ENCODE measurements around the gene ALDH5A1. TPM values are rescaled to one million over a fixed set of nuclear protein-coding genes. Genes with fewer than 3 reads are reported as not detected.

Gene ALDH5A1
- total RNA-seq, result 1 to 10 TPM; 3.2 to 3.6 TPM

DNA sequence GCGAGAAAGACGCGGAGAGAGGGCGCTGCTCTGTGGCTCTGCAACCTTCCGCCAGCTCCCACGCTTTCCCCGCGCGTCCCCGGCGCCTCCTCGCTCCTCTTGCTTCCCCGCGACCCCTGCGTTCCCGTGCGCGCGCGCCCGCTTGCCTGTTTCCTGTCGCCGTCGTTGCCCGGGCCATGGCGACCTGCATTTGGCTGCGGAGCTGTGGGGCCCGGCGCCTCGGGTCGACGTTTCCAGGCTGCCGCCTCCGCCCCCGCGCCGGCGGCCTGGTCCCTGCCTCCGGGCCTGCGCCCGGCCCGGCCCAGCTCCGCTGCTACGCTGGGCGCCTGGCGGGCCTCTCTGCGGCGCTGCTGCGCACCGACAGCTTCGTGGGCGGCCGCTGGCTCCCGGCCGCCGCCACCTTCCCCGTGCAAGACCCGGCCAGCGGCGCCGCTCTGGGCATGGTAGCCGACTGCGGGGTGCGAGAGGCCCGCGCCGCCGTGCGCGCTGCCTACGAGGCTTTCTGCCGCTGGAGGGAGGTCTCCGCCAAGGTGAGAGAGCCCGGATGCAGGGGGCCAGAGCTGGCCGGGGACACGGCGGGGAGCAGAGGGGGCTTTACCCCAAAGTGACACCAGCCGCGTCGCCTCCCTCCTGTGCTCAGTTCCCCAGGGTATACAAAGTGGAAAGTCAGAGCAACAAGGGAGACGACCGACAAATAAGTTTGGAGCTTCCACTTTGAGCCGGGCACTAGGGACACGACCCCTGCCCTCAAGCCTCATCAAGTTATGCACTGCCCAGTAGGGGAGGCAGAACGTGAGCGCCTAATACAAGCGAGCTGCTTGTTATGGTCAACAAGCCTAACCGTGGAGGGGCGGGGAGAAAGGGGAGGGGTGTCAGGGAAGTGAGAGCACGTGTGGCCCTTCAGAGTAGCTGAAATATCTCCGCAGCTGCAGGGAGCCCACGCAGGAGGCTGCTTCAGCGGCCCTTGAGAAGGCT is at the start of gene ALDH5A1:
ALDH5A1 (plus strand) TSS at position 149 of the 975 bp plus-strand sequence; CDS start at position 177, 28 bp downstream.
- Mint-ChIP-seq H3K27ac (peak within 1 kb of the TSS; percentile 65), H3K36me3 (ENCODE audit: low read depth) (peaks cover 3% of the 10 kb centered on the region), H3K4me3 (peak within 1 kb of the TSS; percentile 77), H3K27me3 (no peaks in the 10 kb centered on the region), H3K4me1 (peaks cover 17% of the 10 kb centered on the region), H3K9me3 (peaks cover 7% of the 10 kb centered on the region)
- DNase-seq, result peak; percentile 75
- ChIA-PET POLR2A (no interaction called here), CTCF (interaction anchor here (1.0 to 1.7 kb wide), 6 partner anchors 9 to 83 kb away, joined by 3 to 4 read pairs (median 4); no protein-coding TSS in a partner anchor)

- Mint-ChIP-seq H3K4me3 (no peak overlapping the region), H3K9me3 (no peaks in the 10 kb centered on the region), H3K27ac (no peak overlapping the region), H3K4me1 (no peaks in the 10 kb centered on the region), H3K36me3 (ENCODE audit: low read depth) (no peaks in the 10 kb centered on the region), H3K27me3 (no peaks in the 10 kb centered on the region)
- ChIA-PET CTCF (interaction anchor here (0.6 kb wide), 1 partner anchor 46 kb away, joined by 3 read pairs; no protein-coding TSS in a partner anchor), POLR2A (no interaction called here)
- no peak for DNase-seq
Measured at GRCh38 chr6:24445704-24446103, 49.1 kb upstream of the ALDH5A1 start.

- H3K9me3 Mint-ChIP-seq, result no peaks in the 10 kb centered on the region
- no peak overlapping the region for H3K27ac Mint-ChIP-seq
- ChIA-PET POLR2A (no interaction called here), CTCF (no interaction called here)
- H3K4me1 Mint-ChIP-seq, result no peaks in the 10 kb centered on the region
- H3K4me3 Mint-ChIP-seq, result no peak overlapping the region
- H3K27me3 Mint-ChIP-seq, result no peaks in the 10 kb centered on the region
- no peak for DNase-seq
- H3K36me3 Mint-ChIP-seq (ENCODE audit: low read depth), result no peaks in the 10 kb centered on the region
Measured at GRCh38 chr6:24446670-24447069, 48.1 kb upstream of the ALDH5A1 start.

- CTCF ChIA-PET, result no interaction called here
- no peaks in the 10 kb centered on the region for H3K36me3 Mint-ChIP-seq (ENCODE audit: low read depth)
- no peaks in the 10 kb centered on the region for H3K27me3 Mint-ChIP-seq
- no peaks in the 10 kb centered on the region for H3K4me1 Mint-ChIP-seq
- no peak for DNase-seq
- POLR2A ChIA-PET, result no interaction called here
- no peak overlapping the region for H3K27ac Mint-ChIP-seq
- no peaks in the 10 kb centered on the region for H3K9me3 Mint-ChIP-seq
- H3K4me3 Mint-ChIP-seq, result no peak overlapping the region
Measured at GRCh38 chr6:24448396-24448795, 46.4 kb upstream of the ALDH5A1 start.

- ChIA-PET POLR2A (no interaction called here), CTCF (interaction anchor here (1.1 kb wide), 1 partner anchor 9 kb away, joined by 3 read pairs; no protein-coding TSS in a partner anchor)
- no peaks in the 10 kb centered on the region for H3K27me3 Mint-ChIP-seq
Measured at GRCh38 chr6:24448828-24449525, 45.8 kb upstream of the ALDH5A1 start.

GRCh38 chr6:24451581-24452388 is 43.0 kb upstream of the ALDH5A1 start:
- CTCF ChIA-PET, result no interaction called here
- no peaks in the 10 kb centered on the region for H3K36me3 Mint-ChIP-seq (ENCODE audit: low read depth)
- POLR2A ChIA-PET, result no interaction called here
- H3K27ac Mint-ChIP-seq, result no peak overlapping the region
- no peak for DNase-seq
- no peak overlapping the region for H3K4me3 Mint-ChIP-seq
- H3K4me1 Mint-ChIP-seq, result no peaks in the 10 kb centered on the region
- no peaks in the 10 kb centered on the region for H3K9me3 Mint-ChIP-seq
- H3K27me3 Mint-ChIP-seq, result no peaks in the 10 kb centered on the region

More at GRCh38 chr6:24448828-24449525, 45.8 kb upstream of the ALDH5A1 start:
- DNase-seq, result no peak
- no peak overlapping the region for H3K4me3 Mint-ChIP-seq
- no peaks in the 10 kb centered on the region for H3K9me3 Mint-ChIP-seq
- H3K4me1 Mint-ChIP-seq, result no peaks in the 10 kb centered on the region
- H3K27ac Mint-ChIP-seq, result no peak overlapping the region
- no peaks in the 10 kb centered on the region for H3K36me3 Mint-ChIP-seq (ENCODE audit: low read depth)

GRCh38 chr6:24453921-24454320 is 40.8 kb upstream of the ALDH5A1 start:
- no peak overlapping the region for H3K27ac Mint-ChIP-seq
- no peaks in the 10 kb centered on the region for H3K36me3 Mint-ChIP-seq (ENCODE audit: low read depth)
- CTCF ChIA-PET, result interaction anchor here (0.9 kb wide), 1 partner anchor 10 kb away, joined by 3 read pairs; no protein-coding TSS in a partner anchor
- no peaks in the 10 kb centered on the region for H3K9me3 Mint-ChIP-seq
- POLR2A ChIA-PET, result no interaction called here
- H3K4me1 Mint-ChIP-seq, result no peaks in the 10 kb centered on the region
- no peaks in the 10 kb centered on the region for H3K27me3 Mint-ChIP-seq
- no peak for DNase-seq
- H3K4me3 Mint-ChIP-seq, result no peak overlapping the region

DNA sequence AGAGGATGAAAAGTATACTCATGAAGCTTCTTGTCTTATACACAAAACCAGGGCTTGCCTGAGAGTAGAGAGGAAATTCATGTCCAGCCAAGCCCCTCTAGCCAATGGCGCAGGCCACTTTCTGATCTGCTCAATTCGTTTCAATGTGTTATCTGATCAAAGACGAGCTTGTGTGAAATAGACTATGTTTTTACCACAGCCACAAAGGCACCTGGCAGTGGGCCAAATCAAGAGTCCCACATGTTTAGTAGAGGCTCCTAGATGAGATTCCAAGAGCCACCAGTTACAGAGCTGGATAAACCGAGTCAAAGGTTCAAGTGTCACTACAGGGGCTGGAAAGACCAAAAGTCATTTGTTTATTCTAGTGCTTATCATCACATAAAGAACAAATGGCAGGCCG is 40.3 kb upstream of the ALDH5A1 start:
- no peaks in the 10 kb centered on the region for H3K27me3 Mint-ChIP-seq
- DNase-seq, result no peak
- H3K4me1 Mint-ChIP-seq, result no peaks in the 10 kb centered on the region
- no peak overlapping the region for H3K4me3 Mint-ChIP-seq
- no peaks in the 10 kb centered on the region for H3K36me3 Mint-ChIP-seq (ENCODE audit: low read depth)
- H3K27ac Mint-ChIP-seq, result no peak overlapping the region
- no peaks in the 10 kb centered on the region for H3K9me3 Mint-ChIP-seq
- ChIA-PET POLR2A (no interaction called here), CTCF (interaction anchor here (0.9 kb wide), 1 partner anchor 9 kb away, joined by 3 read pairs; no protein-coding TSS in a partner anchor)

- H3K27me3 Mint-ChIP-seq, result no peaks in the 10 kb centered on the region
- H3K9me3 Mint-ChIP-seq, result no peaks in the 10 kb centered on the region
- POLR2A ChIA-PET, result no interaction called here
- H3K4me3 Mint-ChIP-seq, result no peak overlapping the region
- CTCF ChIA-PET, result no interaction called here
- no peaks in the 10 kb centered on the region for H3K36me3 Mint-ChIP-seq (ENCODE audit: low read depth)
- H3K4me1 Mint-ChIP-seq, result no peaks in the 10 kb centered on the region
- H3K27ac Mint-ChIP-seq, result no peak overlapping the region
- no peak for DNase-seq
Measured at GRCh38 chr6:24455061-24455460, 39.7 kb upstream of the ALDH5A1 start.

DNA sequence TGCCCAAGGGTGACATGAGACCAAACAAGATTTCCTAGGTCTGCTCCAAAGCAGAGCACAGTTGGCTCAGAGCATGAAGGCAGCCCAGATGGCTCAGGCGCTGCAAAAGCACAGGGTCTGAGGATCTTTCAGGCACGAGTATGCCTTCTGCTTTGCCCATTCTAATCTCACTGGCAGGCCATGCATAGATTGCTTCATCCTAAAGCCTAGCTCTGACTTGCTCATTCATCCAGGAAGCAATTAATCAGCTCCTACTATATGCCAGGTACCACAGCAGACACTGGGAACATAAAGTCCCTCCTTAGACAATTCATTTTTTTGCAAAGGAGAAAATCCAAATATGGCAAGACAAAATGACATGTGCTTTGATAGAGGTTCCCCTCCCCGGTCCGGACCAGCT is 36.6 kb upstream of the ALDH5A1 start:
- POLR2A ChIA-PET, result no interaction called here
- H3K27me3 Mint-ChIP-seq, result peaks cover under 1% of the 10 kb centered on the region
- H3K4me3 Mint-ChIP-seq, result no peak overlapping the region
- H3K4me1 Mint-ChIP-seq, result no peaks in the 10 kb centered on the region
- H3K36me3 Mint-ChIP-seq (ENCODE audit: low read depth), result no peaks in the 10 kb centered on the region
- CTCF ChIA-PET, result interaction anchor here (0.7 to 1.3 kb wide), 3 partner anchors 9 to 255 kb away, joined by 3 to 4 read pairs (median 4); no protein-coding TSS in a partner anchor
- no peak for DNase-seq
- H3K27ac Mint-ChIP-seq, result no peak overlapping the region
- H3K9me3 Mint-ChIP-seq, result no peaks in the 10 kb centered on the region

DNA sequence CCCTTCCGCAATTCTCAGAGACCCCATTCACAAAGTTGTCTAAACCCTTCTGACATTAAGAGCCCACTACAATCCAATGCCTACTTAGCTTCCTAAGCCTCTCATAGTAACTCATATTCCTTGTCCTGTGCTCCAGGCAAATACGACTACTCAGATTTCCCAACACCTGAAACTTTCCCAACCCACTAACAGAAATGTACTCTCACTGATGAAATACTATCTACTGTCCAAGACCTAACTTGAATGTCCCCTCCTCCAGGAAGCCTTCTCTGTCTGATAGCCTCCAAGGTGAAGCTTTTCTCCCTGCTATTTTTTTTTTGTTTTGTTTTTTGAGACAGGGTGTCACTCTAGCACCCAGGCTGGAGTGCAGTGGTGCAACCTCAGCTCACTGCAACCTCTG is 35.8 kb upstream of the ALDH5A1 start:
- H3K4me3 Mint-ChIP-seq, result no peak overlapping the region
- H3K4me1 Mint-ChIP-seq, result no peaks in the 10 kb centered on the region
- H3K27me3 Mint-ChIP-seq, result peaks cover 4% of the 10 kb centered on the region
- no peaks in the 10 kb centered on the region for H3K9me3 Mint-ChIP-seq
- ChIA-PET CTCF (interaction anchor here (0.7 to 1.1 kb wide), 2 partner anchors 21 to 254 kb away, joined by 4 read pairs; no protein-coding TSS in a partner anchor), POLR2A (no interaction called here)
- DNase-seq, result no peak
- H3K36me3 Mint-ChIP-seq (ENCODE audit: low read depth), result no peaks in the 10 kb centered on the region
- no peak overlapping the region for H3K27ac Mint-ChIP-seq

DNA sequence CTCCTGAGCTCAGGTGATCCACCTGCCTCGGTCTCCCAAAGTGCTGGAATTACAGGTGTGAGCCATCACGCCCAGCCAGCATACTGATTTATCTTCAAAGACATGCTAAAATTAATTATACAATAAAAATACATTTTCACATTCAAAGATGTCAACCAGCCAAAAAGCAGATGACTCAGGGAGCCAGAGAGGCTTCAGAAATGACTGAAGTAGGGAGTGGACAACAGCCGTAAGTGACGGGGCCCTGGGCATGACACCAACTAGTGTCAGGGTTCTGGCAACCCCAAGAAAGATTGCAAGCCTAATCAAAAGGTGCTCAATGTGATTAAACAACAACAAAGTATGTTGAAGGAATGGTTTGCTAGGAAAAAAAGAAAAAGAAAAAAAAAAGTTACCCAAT is 33.8 kb upstream of the ALDH5A1 start:
- ChIA-PET POLR2A (no interaction called here), CTCF (no interaction called here)
- no peak overlapping the region for H3K27ac Mint-ChIP-seq
- H3K9me3 Mint-ChIP-seq, result no peaks in the 10 kb centered on the region
- H3K4me3 Mint-ChIP-seq, result no peak overlapping the region
- no peaks in the 10 kb centered on the region for H3K4me1 Mint-ChIP-seq
- H3K27me3 Mint-ChIP-seq, result peaks cover 4% of the 10 kb centered on the region
- no peaks in the 10 kb centered on the region for H3K36me3 Mint-ChIP-seq (ENCODE audit: low read depth)
- no peak for DNase-seq

All from activated CD4-positive, alpha-beta T cell treated with anti-CD3 and anti-CD28 coated beads, Interleukin-2, amount 10 ng/mL, durations not matched to agents 7 days and 5 days (primary cell).